HUES6 (cell line): ENCODE results near the gene NRIP1.

ENCODE experiments used
- H3K27ac ChIP-seq: 2 replicates; pipeline ENCODE4 v1.7.0; 2013; ENCODE audit warnings: low read depth, mild to moderate bottlenecking, low read length, inconsistent platforms
- H3K27me3 ChIP-seq: 2 replicates; pipeline ENCODE4 v1.6.1; 2013; ENCODE audit warnings: low read length; ENCODE audit not compliant: control insufficient read depth, insufficient read depth
- H3K36me3 ChIP-seq: 2 replicates; pipeline ENCODE4 v1.6.1; 2013; ENCODE audit warnings: low read length; ENCODE audit not compliant: control insufficient read depth, insufficient read depth
- H3K4me1 ChIP-seq: 2 replicates; pipeline ENCODE4 v1.6.1; 2013; ENCODE audit warnings: low read length; ENCODE audit not compliant: control insufficient read depth, insufficient read depth
- H3K4me3 ChIP-seq: 2 replicates; pipeline ENCODE4 v1.5.1; 2013; ENCODE audit warnings: low read depth, low read length
- H3K9ac ChIP-seq: one replicate; pipeline ENCODE4 v1.6.1; 2013; ENCODE audit warnings: mild to moderate bottlenecking, low read length
- H3K9me3 ChIP-seq: 2 replicates; pipeline ENCODE4 v1.6.1; 2013; ENCODE audit warnings: low read depth, low read length; ENCODE audit not compliant: control insufficient read depth, insufficient read depth

Gene NRIP1

GRCh38 chr21:14975136-14975919 is 89.5 kb downstream of the NRIP1 start:
- Histone ChIP-seq H3K9me3 (0 out of 2 replicates have a peak, but pooled peaks cover 2% of the 10 kb centered on the region), H3K36me3 (peaks cover 2% of the 10 kb centered on the region; the same call in 1 of the 2 replicates), H3K27me3 (no peaks in the 10 kb centered on the region), H3K27ac (no peak overlapping the region), H3K4me1 (no peaks in the 10 kb centered on the region), H3K9ac (no peak overlapping the region), H3K4me3 (no peak overlapping the region)

GRCh38 chr21:14972678-14973077 is 92.1 kb downstream of the NRIP1 start:
- no peak overlapping the region for H3K27ac ChIP-seq
- H3K4me1 ChIP-seq, result no peaks in the 10 kb centered on the region
- no peak overlapping the region for H3K4me3 ChIP-seq
- no peak overlapping the region for H3K9ac ChIP-seq
- peaks cover 9% of the 10 kb centered on the region for H3K36me3 ChIP-seq
- 0 out of 2 replicates have a peak, but pooled peaks cover 2% of the 10 kb centered on the region for H3K9me3 ChIP-seq
- H3K27me3 ChIP-seq, result no peaks in the 10 kb centered on the region

GRCh38 chr21:14968821-14969220 is 96.0 kb downstream of the NRIP1 start:
- no peak overlapping the region for H3K27ac ChIP-seq
- 0 out of 2 replicates have a peak, but pooled peaks cover 2% of the 10 kb centered on the region for H3K9me3 ChIP-seq
- no peaks in the 10 kb centered on the region for H3K27me3 ChIP-seq
- H3K36me3 ChIP-seq, result peaks cover 24% of the 10 kb centered on the region
- no peaks in the 10 kb centered on the region for H3K4me1 ChIP-seq
- H3K4me3 ChIP-seq, result no peak overlapping the region
- no peak overlapping the region for H3K9ac ChIP-seq

- Histone ChIP-seq H3K36me3 (peaks cover 24% of the 10 kb centered on the region), H3K9me3 (0 out of 2 replicates have a peak, but pooled peaks cover 2% of the 10 kb centered on the region), H3K27ac (no peak overlapping the region), H3K4me3 (no peak overlapping the region), H3K9ac (no peak overlapping the region), H3K27me3 (no peaks in the 10 kb centered on the region), H3K4me1 (no peaks in the 10 kb centered on the region)
Observed at GRCh38 chr21:14968029-14968428, 96.8 kb downstream of the NRIP1 start.

GRCh38 chr21:14964621-14965020 is 100.2 kb downstream of the NRIP1 start:
- H3K9ac ChIP-seq, result no peak overlapping the region
- no peak overlapping the region for H3K4me3 ChIP-seq
- H3K36me3 ChIP-seq, result peaks cover 24% of the 10 kb centered on the region
- no peaks in the 10 kb centered on the region for H3K4me1 ChIP-seq
- no peaks in the 10 kb centered on the region for H3K9me3 ChIP-seq
- no peaks in the 10 kb centered on the region for H3K27me3 ChIP-seq
- H3K27ac ChIP-seq, result no peak overlapping the region

- no peaks in the 10 kb centered on the region for H3K9me3 ChIP-seq
- H3K9ac ChIP-seq, result no peak overlapping the region
- H3K4me1 ChIP-seq, result no peaks in the 10 kb centered on the region; the same call in 1 of the 2 replicates
- H3K4me3 ChIP-seq, result no peak overlapping the region
- H3K27ac ChIP-seq, result no peak overlapping the region
- H3K36me3 ChIP-seq, result peaks cover 12% of the 10 kb centered on the region
- H3K27me3 ChIP-seq, result no peaks in the 10 kb centered on the region
Observed at GRCh38 chr21:14962217-14962616, 102.6 kb downstream of the NRIP1 start.

- peaks cover 5% of the 10 kb centered on the region; the same call in 1 of the 2 replicates for H3K36me3 ChIP-seq
- H3K27ac ChIP-seq, result no peak overlapping the region
- no peak overlapping the region for H3K4me3 ChIP-seq
- no peaks in the 10 kb centered on the region for H3K27me3 ChIP-seq
- H3K9me3 ChIP-seq, result no peaks in the 10 kb centered on the region
- H3K9ac ChIP-seq, result no peak overlapping the region
- no peaks in the 10 kb centered on the region; the same call in 1 of the 2 replicates for H3K4me1 ChIP-seq
Observed at GRCh38 chr21:14961502-14961901, 103.3 kb downstream of the NRIP1 start.

GRCh38 chr21:14959343-14959742 is 105.5 kb downstream of the NRIP1 start:
- no peaks in the 10 kb centered on the region for H3K36me3 ChIP-seq
- H3K27me3 ChIP-seq, result no peaks in the 10 kb centered on the region
- H3K27ac ChIP-seq, result no peak overlapping the region
- no peaks in the 10 kb centered on the region; the same call in 1 of the 2 replicates for H3K4me1 ChIP-seq
- no peaks in the 10 kb centered on the region for H3K9me3 ChIP-seq
- H3K4me3 ChIP-seq, result no peak overlapping the region
- no peak overlapping the region for H3K9ac ChIP-seq

GRCh38 chr21:14957836-14958235 is 107.0 kb downstream of the NRIP1 start:
- no peak overlapping the region for H3K4me3 ChIP-seq
- no peak overlapping the region for H3K27ac ChIP-seq
- H3K4me1 ChIP-seq, result no peaks in the 10 kb centered on the region; the same call in 1 of the 2 replicates
- no peaks in the 10 kb centered on the region for H3K36me3 ChIP-seq
- no peaks in the 10 kb centered on the region for H3K9me3 ChIP-seq
- H3K27me3 ChIP-seq, result no peaks in the 10 kb centered on the region
- H3K9ac ChIP-seq, result no peak overlapping the region

GRCh38 chr21:14956807-14957206 is 108.0 kb downstream of the NRIP1 start:
- Histone ChIP-seq H3K9ac (no peak overlapping the region), H3K4me1 (no peaks in the 10 kb centered on the region; the same call in 1 of the 2 replicates), H3K27ac (no peak overlapping the region), H3K4me3 (no peak overlapping the region), H3K27me3 (no peaks in the 10 kb centered on the region), H3K9me3 (no peaks in the 10 kb centered on the region), H3K36me3 (no peaks in the 10 kb centered on the region)

GRCh38 chr21:14955936-14956520 is 108.8 kb downstream of the NRIP1 start:
- no peaks in the 10 kb centered on the region for H3K36me3 ChIP-seq
- no peaks in the 10 kb centered on the region for H3K9me3 ChIP-seq
- H3K9ac ChIP-seq, result no peak overlapping the region
- no peaks in the 10 kb centered on the region; the same call in 1 of the 2 replicates for H3K4me1 ChIP-seq
- no peak overlapping the region for H3K4me3 ChIP-seq
- H3K27ac ChIP-seq, result no peak overlapping the region
- H3K27me3 ChIP-seq, result no peaks in the 10 kb centered on the region
